ENCODE results near the gene CPTP. TPM values are rescaled to one million over a fixed set of nuclear protein-coding genes. Genes with fewer than 3 reads are reported as not detected.

CPTP gene
- total and polyA plus RNA-seq, 2 of the 13 experiments (the other 11 are each of a cell fraction or from before 2014, with no cell fraction given), result 5.5 to 9.3 TPM

- TF ChIP-seq ZBTB43 (CRISPR knock-in tag; conservative IDR thresholded peaks at IDR 0.05) (no peak), ZNF160 (CRISPR knock-in tag; IDR thresholded peaks at IDR 0.05) (no peak), TMF1 (CRISPR knock-in tag; IDR thresholded peaks at IDR 0.05; ENCODE audit: low read depth) (no peak), BRF2 (CRISPR knock-in tag; IDR thresholded peaks at IDR 0.05) (no peak), CHD2 (IDR thresholded peaks at IDR 0.05; ENCODE audit: low read depth, low read length) (no peak), NCOA5 (CRISPR knock-in tag; IDR thresholded peaks at IDR 0.05) (no peak), ZNF260 (CRISPR knock-in tag; IDR thresholded peaks at IDR 0.05; ENCODE audit: borderline replicate concordance, low read depth) (no peak), HOXA5 (CRISPR knock-in tag; IDR thresholded peaks at IDR 0.05) (no peak), ZBTB7B (CRISPR knock-in tag; IDR thresholded peaks at IDR 0.05) (no peak), ZNF432 (CRISPR knock-in tag; IDR thresholded peaks at IDR 0.05; ENCODE audit: borderline replicate concordance) (no peak), PBX3 (CRISPR knock-in tag; IDR thresholded peaks at IDR 0.05; ENCODE audit: borderline replicate concordance) (no peak), ZNF616 (CRISPR knock-in tag; IDR thresholded peaks at IDR 0.05; ENCODE audit: low read depth) (no peak), MXD4 (CRISPR knock-in tag; IDR thresholded peaks at IDR 0.05) (no peak), SNAPC2 (CRISPR knock-in tag; IDR thresholded peaks at IDR 0.05) (no peak), ZNF772 (CRISPR knock-in tag; IDR thresholded peaks at IDR 0.05) (peak; percentile 51; the same call in 1 of the 2 replicates)
- TF ChIP-seq, protein P1, sequence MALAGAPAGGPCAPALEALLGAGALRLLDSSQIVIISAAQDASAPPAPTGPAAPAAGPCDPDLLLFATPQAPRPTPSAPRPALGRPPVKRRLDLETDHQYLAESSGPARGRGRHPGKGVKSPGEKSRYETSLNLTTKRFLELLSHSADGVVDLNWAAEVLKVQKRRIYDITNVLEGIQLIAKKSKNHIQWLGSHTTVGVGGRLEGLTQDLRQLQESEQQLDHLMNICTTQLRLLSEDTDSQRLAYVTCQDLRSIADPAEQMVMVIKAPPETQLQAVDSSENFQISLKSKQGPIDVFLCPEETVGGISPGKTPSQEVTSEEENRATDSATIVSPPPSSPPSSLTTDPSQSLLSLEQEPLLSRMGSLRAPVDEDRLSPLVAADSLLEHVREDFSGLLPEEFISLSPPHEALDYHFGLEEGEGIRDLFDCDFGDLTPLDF (CRISPR knock-in tag; IDR thresholded peaks at IDR 0.05), result no peak
- TF ChIP-seq, protein P2, sequence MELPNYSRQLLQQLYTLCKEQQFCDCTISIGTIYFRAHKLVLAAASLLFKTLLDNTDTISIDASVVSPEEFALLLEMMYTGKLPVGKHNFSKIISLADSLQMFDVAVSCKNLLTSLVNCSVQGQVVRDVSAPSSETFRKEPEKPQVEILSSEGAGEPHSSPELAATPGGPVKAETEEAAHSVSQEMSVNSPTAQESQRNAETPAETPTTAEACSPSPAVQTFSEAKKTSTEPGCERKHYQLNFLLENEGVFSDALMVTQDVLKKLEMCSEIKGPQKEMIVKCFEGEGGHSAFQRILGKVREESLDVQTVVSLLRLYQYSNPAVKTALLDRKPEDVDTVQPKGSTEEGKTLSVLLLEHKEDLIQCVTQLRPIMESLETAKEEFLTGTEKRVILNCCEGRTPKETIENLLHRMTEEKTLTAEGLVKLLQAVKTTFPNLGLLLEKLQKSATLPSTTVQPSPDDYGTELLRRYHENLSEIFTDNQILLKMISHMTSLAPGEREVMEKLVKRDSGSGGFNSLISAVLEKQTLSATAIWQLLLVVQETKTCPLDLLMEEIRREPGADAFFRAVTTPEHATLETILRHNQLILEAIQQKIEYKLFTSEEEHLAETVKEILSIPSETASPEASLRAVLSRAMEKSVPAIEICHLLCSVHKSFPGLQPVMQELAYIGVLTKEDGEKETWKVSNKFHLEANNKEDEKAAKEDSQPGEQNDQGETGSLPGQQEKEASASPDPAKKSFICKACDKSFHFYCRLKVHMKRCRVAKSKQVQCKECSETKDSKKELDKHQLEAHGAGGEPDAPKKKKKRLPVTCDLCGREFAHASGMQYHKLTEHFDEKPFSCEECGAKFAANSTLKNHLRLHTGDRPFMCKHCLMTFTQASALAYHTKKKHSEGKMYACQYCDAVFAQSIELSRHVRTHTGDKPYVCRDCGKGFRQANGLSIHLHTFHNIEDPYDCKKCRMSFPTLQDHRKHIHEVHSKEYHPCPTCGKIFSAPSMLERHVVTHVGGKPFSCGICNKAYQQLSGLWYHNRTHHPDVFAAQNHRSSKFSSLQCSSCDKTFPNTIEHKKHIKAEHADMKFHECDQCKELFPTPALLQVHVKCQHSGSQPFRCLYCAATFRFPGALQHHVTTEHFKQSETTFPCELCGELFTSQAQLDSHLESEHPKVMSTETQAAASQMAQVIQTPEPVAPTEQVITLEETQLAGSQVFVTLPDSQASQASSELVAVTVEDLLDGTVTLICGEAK (IDR thresholded peaks at IDR 0.05), result no peak
- TF ChIP-seq, protein P2 (CRISPR knock-in tag; IDR thresholded peaks at IDR 0.05), result no peak
Observed at GRCh38 chr1:1361982-1362423, 37.4 kb downstream of the CPTP start (continued).
